Retina (tissue), 1 donor: ENCODE measurements around the gene HOXC6.

ENCODE experiments used
- DNase-seq: peaks from one replicate; pipeline ENCODE4 v3.0.0-alpha.2; 2016

HOXC6 gene

DNA sequence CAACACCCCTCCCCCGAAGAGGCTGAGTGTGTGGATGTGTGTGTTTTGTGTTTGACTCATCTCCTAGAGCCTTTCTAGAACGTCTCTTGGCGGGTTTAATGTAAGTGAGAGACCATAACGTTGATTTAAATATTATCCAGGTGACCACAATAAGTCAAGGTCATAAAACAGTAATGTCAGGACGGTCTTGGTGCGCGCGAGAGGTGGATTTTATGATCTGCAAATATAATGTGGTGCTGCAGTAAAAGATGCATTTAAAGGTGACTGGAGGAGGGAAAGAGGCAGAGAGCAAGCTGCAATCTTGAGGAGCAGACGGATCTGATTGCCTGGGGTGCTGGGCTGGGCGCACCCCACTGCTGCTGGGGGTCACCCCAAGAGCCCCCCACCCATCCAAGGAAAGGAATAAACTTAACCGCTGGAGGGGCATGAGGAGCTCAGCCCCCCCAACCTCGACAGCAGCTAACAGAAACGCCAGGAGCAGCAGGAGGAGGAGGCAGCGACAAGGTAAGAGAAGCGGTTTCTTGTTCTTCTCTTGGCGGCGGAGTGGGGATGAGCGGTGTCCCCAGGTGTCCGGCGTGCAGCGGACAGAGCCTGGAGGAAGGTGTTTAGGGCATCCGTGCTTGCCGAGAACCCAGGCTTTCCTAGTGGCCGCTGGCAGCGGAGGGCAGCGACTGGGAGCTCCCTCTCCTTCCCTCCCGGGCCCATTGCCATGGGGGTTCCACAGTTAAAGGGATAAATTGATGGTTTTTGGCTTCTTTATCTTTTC, 37.7 kb upstream of the HOXC6 start:
- no peak for DNase-seq

DNA sequence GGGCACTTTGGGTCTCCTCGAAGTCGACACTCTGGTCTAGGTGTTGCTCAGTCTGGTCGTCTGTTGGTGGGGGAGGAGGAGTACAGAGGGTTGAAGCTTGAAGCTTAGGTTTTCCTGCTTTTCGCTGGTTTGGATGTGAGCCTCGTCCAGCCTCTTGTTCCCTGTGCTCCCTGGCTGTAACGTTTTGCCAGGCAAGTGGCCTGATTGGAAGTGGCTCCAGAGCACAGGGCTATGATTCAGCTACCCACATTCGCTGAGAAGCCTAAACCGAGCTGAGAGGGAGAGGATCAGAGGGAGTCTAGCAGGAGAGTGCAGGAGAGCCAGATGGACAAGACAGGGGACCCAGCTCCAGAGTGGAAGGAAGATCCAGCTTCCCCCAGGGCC, 37.2 kb upstream of the HOXC6 start:
- DNase-seq: no peak

DNA sequence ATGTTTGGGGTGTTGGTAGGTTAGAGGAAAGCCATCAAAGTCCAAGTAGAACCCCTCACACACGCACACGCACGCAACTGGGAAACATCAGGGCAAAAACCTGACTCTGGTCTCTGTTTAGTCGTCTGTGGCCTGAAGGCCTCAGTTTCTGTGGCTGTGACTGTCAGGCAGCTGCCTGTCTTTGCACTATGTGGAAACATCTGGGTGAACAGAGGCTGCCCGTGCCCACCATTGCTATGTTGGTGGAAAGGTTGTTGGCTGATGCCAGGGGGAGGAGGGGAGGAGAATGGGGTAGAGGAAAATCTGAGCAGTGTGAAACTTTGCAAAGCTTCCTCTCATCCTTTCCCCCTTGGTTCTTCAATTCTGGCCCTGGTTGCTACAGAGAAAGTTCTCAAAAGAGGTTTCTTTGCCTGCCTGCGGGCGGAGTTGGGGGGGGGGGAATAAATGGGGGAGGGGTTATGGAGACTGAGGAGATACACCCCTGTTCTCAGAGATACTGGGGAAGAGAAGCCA, 35.8 kb upstream of the HOXC6 start:
- no peak for DNase-seq

DNA sequence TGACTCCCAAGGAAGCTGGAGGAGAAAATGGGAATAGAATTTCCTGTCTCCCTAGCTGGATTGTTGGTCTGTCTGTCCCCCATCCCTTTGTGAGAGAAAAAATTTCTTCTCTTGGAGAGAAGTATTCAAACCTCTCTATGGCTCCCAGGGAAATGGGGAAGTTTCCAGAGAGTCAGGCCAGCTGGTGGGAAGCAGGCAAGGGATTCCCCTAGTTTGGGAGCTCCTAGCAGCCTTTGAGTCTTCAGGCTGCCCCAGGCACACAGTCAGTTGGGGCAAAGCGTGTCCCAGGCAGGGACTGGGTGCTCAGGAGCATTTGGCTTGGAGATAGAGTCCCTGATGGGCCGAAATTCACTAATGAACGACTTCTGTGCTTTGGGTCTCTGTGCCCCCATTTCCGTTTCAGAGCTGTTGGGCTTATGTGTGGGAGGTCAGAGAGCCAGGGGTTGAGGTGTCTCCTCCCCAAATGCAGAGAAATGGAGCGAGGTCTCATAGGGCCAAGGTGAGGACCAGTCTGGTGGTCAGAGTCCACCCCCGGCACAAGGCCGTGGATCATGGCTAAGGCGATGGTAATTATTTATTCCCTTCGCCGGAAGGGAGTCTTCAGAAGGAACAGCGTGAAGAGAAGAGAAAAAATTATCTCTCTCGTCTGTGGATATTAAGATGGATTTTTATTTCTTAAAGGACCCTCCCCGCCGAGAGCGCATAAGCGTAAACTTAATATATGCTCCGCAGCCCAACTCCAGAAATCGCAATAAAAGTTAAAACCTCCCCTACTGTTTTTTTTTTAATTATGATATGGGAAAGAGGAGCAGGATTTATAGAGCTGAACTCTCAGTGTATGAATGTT, 34.9 kb upstream of the HOXC6 start:
- DNase-seq: no peak

DNA sequence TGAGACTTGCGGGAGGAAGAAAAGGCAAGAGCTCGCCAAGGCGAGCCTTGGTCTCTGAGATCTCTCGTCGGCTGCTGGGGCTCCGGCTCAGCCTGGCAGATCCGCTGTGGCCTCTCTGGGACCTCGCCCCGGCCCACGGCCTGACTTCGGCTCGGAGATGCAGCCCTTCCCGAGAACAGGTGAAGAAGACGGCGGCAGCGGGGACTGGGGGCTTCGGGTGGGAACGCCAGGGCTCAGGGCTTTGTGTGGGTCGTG, 34.3 kb upstream of the HOXC6 start:
- DNase-seq: no peak

DNA sequence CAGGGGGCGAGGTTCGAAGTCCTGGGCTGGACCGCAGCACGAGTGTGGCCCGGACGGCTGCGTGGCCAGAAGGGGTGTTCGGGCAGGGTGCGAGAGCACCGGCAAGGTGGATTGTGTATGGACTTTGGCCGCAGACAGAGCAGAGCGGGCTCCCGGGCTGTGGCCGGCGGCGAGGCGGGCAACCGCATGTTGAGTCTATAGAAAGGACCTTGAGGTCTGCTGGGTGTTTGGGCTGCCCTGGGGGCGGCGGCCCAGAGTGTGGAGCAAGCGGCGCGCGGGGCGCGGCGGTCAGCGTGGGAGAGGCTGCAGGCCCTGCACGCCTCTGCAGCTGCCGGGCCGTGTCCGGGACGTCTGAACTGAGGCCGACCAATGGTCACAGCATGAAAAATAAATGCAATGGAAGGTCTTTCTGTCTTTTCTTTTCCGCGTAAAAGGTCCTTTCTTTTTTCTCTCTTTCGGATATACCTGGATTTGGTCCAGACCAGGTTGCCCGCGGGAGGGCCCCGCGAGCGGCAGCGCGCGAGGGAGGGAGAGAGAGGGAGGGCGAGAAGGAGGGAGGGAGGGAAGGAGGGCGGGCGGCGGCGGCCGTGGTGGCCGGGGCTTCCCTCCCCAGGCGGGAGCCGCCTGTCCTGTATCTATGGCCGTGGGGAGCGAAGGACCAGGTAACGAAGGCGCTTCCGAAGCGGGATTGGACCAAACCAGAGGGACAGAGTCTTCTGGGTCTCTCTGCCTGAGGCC, 33.8 kb upstream of the HOXC6 start:
- DNase-seq: no peak

DNA sequence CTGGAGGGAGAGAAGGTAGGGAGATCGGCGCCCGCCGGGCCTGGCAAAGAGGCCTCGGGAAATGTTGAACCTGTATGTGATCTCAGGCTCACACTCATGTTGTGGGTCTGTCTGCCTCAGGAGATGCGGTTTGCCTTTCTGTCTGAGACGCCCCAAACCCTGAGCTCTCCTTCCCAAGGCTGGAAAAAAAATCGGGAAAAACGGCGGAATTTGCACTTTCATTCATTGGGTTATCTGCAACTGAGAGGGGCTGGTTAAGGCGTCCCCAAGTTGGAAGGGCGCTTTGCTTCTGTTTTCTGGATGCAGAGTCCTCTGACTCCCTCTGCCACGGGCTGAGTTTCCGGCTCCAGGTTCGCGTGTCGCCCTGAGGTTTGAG, 33.2 kb upstream of the HOXC6 start:
- no peak for DNase-seq

DNA sequence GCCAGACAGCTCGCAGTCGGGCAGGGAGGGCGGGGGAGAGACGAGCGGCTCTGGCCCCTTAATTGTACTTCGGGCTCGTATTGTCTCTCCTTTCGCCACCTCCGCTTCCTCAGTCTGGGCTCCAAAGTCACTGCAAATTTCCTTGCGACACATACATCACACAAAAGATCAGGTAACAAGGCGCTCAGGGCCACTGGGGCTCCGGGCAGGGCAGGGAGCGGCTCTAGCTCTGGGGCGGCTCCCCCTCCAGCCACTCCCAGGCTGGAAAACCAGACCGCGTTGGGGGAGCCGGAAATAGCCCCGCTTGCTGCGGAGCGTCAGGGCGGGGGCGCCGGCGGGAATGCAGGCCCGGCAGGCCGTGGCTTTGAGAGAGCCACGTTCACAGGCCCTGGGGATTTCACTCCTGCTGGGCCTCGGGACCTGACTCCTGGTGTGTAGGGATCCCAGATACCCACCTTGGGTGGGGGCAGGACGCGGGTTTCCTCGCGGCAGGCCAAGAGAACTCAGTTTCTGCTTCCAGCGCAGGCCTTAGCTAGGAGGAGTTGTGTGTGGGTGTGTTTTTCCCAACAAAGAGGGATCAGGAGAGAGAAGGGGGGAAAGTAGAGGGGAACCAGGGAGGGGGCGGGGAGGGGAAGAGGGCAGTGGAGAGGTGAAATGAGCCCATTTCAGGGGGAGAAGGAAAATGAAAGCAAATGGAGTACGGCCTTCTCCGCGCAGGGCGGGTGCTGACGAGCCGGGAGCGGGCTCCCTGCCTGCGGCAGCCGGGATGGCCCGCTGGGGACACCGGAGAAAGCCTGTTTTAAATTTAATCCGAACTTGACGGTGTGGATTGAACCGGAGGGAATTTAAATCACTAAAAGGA, 32.6 kb upstream of the HOXC6 start:
- no peak for DNase-seq

DNA sequence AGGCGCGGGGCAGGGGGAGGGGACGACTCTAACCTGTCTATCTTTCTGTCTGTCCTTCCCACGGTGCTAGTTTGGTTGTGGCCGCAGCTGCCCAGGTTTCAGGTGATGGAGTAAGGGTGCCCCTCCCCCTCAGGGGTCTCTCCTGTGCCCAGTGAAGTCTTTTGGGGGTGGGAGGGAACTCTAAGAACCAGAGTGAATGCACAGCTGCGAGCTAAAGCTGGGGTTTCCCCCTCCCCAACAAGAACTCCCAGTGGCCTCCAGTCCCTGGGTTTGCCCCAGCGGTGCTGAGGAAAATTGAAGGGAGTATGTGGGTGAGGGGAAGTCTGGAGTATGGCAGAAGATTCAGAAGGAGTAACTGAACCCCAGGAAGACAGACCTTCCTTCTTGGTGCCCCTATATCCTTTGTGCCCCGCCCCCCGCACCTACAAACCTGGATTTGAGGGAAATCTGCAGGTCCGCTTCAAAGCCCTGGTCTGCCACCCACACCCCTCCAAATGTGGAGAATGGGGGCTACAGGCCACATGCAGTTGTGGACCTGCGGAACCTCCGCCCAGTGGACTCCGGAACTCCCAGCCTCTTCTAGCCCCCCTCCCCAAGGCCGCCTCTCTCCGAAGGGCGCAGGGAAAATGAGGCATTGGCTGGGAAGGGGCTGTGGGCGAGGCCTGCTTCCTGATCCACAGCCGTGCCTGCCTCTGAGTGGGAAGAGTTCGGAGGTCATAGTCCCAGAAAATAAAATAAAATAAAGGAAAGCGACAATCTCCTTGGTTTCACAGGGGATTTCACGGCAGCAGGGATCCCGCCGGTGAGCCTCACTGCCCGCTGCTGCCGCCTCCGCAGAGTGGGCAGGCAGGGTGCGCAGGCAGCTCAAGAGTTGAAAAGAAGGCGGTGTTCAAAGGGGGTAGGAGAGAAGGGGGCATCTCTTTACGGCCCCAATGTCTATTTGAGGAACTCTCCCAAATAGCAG, 31.7 kb upstream of the HOXC6 start:
- DNase-seq: no peak

DNA sequence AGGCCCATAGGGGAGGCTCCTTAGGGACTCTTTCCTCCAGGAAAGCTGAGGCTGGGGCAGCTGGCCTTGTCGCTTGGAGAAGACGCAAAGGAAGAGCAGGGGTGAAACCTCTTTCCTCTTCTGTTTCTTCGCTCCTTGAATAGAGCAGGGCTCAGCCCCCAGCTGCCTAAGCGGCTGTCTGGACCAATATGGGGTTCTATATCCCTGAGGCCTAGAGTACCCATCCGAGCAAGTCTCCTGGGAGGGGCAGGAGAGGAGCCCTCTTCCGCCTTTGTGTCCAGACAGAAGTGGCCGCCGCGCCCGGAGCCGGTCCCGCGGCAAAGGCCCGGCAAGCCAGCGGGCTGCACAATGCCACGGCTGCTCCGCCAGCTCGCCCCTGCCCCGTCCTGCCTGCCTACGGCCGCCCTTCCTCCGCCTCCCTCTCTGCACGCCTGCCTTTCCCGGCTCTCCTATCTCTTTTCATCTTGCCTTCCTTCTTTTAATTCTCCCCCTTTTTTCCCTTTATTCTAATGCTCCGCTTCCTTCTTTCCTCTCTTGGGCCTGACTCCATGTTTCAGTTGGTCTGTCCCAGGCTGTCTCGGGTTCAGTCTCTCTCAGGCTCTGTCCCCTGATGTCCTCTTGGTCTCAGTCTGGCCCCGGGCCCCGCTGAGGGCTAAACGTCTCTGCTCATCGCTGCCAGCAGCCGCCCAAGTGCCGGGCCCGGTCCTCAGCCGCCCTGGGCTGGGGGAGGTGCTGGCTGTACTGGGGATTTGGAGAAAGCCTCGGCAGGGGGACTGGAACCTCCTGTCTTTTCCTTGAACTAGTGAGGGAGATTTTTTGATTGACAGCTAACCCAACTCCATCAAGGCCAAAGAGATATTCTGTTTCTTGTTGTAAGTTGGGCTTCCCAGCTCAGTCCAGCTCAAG, 30.8 kb upstream of the HOXC6 start:
- no peak for DNase-seq

DNA sequence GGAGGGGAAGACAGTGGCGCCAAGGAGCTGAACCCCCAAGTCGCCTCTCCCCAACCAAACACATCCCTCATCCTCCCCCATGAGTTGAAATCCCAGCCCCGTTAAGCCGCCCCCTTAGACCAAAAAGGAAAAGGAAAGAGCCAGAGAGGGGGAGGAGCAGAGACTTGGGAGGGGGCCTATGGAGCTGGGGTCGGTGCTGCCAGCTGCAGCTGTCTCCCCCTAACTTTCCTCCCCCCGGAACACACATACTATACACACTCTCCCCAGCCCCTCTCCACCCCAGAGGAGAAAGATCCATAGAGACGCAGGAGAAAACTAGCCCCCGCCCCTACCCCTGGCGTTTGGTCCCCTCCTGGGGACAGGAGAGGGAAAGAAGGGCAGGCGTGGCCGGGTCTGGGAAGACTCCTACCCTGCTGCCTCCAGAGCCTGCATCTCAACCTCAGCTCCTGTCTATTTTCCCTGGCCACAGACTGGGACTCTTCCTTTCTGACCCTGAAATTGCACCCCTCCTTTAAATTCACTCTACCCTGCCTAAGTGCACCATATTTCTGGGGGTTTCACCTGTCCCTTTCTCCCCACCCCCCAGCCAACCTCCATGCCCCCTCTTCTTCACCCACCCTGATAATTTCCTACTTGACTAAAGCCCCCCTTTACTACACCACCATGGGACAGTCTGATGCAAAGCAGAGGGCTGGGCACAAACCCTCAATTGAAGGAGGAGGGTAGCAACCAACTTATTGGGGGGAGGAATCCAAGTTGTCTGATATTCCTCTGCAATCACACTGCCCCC, 29.9 kb upstream of the HOXC6 start:
- DNase-seq: no peak

DNA sequence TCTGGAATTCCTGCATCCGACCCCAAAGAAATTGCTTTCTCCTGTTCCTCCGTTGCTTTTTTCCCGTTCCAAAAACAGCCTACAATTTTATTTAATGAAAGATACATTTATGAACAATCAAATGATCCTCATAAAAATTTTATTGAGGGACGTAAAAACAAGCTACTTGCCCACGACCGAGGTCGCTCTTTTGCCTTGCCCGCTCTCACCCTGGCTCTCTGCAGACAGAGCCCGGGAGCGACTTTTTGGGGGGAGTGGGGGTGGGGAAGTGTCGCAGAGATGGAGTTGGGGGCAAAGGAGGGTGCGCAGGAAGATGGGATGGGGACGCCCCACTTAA, 29.4 kb upstream of the HOXC6 start:
- no peak for DNase-seq

DNA sequence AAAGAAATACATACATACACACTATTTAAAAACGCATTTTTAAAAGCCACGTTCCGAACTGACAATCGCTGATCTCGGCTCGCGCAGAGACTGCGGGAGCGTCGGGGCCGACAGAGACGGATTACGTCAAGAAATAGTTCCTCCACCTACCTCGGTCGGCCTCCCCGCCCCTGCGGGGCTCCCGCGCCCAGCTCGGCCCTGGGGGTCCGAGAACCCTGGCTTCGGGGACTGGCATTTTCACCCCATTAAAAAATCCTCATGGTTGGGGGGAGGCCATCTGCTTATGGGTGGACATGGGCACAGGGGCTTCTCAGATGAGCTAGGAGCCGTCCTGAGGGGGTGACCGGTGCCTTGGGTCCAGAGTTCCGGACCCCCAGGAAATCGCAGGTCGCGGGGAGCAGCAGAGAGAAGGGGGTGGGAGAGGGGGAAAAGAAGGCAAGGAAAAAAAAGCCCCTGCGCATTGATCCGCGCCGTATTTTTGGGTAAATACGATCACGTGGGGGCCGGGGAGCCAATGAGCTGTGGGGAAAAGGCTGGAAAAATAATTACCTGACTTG, 28.6 kb upstream of the HOXC6 start:
- no peak for DNase-seq

DNA sequence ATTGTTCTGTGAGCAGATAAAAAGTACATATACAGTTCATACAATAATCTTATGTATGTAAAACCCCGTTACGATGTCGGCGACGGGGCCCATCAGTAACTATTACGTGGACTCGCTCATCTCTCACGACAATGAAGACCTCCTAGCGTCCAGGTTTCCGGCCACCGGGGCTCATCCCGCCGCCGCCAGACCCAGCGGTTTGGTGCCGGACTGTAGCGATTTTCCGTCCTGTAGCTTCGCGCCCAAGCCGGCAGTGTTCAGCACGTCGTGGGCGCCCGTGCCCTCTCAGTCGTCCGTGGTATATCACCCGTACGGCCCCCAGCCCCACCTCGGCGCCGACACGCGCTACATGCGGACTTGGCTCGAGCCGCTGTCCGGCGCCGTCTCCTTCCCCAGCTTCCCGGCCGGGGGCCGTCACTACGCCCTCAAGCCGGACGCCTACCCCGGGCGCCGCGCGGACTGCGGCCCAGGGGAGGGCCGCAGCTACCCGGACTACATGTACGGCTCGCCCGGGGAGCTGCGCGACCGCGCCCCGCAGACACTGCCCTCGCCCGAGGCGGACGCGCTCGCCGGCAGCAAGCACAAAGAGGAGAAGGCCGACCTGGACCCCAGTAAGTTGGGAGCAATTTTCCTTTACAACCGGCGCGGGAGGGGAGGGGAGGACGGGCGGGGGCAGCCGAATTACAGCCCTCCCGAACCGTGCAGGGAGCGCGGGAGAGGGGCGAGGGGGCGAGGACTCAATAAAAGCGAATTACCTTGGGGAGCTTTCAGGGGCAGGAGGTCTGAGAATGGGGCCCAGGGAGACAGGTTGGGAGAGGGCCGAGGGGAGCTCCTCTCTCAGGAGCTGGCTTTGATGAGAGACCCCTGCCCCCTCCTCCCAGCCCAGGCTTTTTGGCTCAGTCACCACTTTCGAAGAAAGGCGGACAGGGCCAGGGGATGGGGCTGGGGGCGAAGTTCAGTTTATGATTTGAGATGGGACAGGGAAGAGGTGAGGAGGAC, 27.8 kb upstream of the HOXC6 start, which contains the start of gene HOXC9:
HOXC9 (plus strand) TSS at position 46 of the 999 bp plus-strand sequence; CDS start at position 74, 28 bp downstream.
- DNase-seq: peak; percentile 71

DNA sequence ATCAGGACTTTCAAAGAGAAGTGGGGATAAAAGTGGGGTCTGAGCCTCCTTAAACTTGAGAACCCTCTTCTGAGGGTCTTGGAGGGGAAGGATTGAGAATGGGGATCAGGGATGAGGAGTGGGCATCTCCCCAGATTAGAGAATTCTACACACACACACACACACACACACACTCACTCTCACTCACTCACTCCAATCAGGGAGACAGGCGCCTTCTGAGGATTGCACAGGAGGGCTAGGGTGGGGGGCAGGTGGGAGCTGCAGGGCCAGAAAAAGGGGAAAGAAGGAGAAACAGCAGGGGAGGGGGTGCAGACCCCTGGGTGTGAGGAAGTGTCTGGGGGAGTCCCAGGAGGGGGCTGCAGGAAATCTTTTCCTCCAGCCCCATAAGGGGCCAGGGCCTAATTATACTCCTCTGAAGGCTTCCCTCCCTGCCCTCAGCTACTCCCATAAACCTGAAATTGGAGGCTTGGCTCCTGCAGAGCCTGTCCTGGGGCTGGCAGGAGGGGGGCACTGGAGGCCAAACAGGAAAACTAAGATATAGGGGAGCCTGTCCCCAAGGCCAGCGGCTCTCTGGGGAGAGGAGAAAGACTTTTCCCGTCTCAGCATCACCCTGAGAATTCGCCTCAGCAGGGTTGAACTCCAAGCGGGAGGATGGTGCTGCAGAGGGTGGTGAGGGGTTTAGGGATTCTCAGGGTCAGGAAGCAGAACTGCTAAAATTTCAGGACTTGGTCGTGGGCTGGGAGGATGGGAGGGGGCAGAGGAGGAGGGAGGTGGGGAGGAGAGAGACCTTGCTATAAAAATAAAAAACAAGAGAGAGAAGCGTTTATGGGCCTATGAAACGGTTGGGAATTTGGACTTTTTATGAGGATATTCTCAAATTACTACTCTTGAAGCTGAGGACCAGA, 26.7 kb upstream of the HOXC6 start:
- no peak for DNase-seq

DNA sequence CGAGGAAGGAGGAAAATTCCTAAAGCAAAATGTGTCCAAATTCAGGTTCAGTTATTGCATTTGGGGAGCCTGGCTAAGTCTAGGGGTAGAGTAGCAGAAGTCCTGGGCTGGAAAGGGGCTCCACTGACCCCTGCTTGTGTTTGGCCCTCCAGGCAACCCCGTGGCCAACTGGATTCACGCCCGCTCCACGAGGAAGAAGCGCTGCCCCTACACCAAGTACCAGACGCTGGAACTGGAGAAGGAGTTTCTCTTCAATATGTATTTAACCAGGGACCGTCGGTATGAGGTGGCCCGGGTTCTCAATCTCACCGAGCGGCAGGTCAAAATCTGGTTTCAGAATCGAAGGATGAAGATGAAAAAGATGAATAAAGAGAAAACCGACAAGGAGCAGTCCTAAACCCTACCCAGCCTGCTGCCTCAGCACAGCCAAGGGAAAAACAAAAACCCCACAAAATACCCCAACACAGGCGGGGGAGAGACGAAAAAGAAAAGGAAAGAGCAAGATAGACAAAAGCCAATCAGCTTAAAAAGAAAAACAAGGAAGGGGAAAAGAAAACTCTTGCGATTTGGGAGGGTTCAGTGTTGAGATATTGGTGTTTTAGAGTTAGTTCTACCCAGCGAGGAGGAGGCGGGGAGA, 25.8 kb upstream of the HOXC6 start:
- no peak for DNase-seq
